NCI-H1694 treated with DMSO at 0.1 percent for 48 hours (cell line): ENCODE results near the gene FOXJ3.
"Not testable (repeated sequence)": the region's sequence is repeated elsewhere in the genome, so short reads cannot be mapped to it uniquely, and the experiment has no call there.

Experiments
- DNase-seq: peaks from one replicate; lab custom pipeline; 2025; lab: John Stamatoyannopoulos, UW

The FOXJ3 gene

DNA sequence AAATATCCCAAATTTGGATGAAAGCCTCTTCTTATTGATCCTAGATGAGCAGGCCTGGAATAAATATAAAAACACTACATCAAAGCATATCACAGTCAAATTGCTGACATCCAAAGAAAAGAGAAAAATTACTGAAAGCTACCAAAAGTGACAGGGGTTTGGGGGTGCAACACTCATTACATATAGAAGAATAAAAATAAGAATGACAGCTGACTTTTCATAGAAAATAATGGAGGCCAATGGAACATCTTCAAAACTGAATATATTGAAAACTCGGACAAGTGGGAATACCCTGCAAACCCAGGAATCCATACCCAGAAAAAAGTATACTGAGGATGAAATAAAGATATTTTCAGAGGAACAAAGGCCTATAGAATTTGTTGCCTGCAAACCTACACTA, 84.0 kb downstream of the FOXJ3 start:
- no peak for DNase-seq

DNA sequence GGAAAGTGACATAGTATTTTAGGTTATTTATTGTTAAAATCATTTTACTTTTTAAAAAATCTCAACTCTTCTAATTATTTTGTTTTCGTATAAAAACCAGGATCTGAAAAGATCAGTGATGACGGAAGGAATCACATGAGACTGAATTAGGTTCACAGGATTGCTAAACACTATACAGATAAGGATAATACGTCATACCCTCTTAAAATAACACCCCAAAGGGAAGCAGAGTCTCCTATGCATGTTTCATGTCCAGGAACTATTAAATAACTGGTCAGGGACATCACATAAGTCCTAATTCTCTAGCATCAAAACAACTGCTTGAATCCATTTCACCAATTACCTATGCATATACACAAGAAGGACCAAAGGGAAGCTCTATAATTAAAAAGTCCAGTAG, 84.9 kb downstream of the FOXJ3 start:
- DNase-seq, result no peak

DNA sequence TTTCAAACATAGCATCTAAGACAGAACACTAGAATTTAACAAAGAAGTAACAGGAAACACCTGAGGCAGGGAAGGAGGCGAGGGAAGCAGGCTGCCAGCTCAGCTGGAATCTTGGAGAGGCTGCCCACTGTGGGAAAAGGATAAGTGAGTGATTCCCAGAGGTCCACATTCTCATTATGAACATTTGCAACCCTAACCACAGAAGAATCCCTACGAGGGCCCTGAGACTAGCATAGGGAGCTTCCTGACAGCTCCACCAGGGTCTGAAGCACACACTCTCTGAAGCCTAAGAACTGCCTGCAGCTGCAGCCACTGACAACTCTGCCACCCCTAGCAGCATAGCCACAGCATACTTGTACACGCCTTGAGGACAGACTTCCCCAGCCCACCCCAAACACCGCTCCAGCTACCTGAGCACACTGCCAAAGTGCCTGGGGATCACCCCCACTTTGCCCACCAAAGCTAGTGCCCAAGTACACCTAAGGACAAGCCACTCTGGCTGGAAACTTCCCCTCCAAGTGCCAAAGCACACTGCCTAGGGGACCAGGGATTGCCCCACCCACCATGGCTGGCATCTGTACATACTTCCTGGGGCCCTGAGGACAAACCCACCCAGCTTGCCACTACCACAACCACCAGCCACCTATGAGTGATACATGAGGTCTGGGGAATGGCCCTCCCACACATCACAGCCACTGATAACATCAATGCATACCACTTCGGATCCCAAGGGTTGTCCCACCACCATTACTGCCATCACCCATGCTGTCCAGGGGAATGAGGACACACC, 93.9 kb downstream of the FOXJ3 start:
- DNase-seq, result no peak

DNA sequence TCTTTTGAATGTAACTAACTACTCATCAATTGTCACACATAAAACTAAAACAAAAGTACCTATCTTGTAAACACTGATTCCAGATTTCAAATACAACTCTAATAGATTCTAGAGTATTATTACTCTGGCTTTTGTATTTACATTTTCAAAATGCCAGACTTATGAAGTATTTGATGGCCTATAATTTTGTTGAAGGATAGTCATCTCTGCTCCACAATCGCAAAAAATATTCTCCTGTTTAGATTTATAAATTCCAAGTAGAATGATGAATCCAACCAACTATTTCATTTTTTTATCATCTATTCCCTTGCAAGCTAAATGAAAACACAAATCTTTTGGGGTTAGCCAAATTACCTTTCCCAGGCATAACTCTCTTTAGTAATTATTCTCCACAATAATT, 95.5 kb downstream of the FOXJ3 start:
- no peak for DNase-seq

DNA sequence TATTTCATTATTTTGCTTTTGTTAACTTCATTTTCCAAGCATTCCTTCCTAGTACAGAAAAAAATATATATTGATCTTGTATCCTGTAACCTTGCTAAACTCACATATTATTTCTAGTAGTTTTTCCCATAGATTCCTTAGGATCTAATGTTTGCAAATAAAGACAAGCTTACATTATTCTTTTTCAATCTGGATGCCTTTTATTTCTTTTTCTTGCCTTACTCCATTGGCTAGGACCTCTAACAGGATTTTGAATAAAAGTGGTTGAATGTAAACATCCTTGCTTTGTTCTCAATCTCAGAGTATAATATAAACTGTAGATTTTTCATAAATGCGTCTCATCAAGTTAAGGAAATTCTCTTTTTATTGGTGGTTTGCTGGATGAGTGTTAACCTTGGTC, 96.0 kb downstream of the FOXJ3 start:
- no peak for DNase-seq

DNA sequence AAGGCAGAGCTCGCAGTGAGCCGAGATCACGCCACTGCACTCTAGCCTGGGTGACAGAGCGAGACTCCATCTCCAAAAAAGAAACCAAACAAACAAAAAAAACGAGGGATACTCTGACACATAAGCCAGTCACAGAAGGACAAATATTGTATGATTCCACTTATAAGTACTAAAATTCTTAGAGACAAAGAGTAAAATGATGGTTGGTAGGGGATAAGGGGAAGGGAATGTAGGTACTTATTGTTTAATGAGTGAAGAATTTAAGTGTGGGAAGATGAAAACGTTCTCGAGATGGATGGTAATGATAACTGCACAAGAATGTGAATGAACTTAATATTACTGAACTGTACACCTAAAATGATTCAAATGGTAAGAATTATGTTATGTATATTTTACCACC, 103.8 kb downstream of the FOXJ3 start:
- DNase-seq, result no peak

DNA sequence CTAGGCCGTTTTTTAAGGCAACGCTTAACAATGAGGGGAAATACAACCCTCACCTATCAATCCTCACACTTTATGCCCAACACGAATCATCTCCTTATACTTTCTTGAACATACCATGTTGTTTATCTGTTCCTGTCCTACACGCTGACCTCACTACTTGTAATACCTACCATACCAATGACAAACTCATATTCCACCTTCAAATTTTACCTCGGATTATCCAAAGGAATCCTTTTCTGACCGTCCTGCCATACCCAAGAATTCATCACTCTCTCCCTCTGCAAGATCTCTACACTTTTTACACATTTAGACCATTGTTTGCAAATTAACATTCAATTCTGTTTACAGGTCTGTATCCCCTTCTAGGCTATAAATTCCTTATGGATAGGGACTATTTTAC, 106.1 kb downstream of the FOXJ3 start:
- no peak for DNase-seq

DNA sequence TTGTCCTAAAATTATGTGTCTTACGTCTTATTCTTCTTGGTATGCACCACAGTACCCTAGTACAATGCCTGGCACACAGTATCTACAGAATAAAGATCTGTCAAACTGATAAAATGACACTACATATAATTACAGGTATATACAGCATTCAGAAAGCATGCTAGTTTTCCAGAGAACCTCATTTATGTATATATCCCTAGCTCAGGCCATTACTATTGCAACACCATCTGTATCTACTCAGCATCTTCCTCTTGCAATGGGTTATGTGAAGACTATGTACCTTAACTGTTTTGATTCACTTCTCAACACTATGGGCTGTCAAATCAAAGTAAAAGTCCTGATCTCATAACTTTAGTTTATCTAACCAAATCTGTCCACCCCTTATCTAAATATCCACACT, 112.0 kb downstream of the FOXJ3 start:
- DNase-seq, result no peak

DNA sequence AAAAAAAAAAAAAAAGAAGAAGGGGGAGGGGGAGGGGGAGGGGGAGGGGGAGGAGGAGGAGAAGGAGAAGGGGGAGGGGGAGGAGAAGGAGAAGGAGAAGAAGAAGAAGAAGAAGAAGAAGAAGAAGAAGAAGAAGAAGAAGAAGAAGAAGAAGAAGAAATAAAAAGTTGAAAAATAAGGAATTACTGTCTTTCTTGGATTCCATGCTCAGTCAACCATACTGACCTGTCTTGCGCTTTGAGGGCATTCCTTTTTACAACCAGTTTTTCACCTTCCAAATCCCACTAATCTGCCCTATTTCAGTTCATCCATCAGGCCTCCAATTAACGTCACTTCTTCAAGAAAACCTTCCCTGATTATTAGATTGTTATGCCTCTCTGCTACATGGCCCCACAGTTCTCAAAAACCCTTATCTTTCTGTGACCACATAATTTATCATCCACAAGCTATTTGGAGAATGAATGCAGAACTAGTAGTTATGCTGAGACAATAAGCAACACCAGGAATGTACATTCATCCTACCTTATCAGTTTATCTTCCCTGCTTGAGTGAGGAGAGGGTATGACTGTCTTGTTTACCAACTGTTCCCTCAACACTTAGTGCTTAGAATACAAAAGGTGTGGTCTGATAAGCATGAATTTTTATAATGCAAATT, 113.0 kb downstream of the FOXJ3 start:
- DNase-seq, result no peak

DNA sequence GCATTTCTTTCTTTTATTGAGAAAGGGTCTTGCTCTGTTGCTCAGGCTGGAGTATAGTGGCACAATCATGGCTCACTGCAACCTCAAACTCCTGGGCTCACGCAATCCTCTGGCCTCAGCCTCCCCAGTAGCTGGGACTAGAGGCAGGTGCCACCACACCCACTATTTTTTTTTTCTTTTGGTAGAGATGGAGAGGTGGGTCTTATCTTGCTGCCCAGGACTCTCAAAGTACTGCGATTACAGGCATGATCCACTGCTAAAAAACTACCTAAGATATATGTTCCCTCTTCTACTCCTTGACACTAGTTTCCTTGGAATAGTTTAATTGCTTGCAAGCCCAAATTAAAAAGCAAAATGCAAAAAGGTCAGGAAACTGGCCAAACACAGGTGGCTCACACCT, 113.6 kb downstream of the FOXJ3 start:
- no peak for DNase-seq

DNA sequence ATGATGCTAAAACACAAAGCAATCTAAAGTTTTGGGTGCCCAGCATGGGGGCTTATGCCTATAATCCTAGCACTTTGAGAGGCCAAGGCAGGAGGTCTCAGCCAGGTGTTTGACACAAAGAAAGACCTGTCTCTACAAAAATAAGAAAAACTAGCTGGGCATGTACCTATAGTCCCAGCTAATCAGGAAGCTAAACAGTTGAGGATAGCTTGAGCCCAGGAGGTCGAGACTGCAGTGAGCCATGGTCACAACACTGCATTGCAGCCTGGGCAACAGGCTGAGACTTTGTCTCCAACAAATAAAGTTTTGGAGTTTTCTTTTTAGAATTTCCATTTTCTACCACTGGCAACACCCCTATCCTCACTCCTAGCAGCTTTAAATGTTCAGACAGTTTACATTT, 115.4 kb downstream of the FOXJ3 start:
- no peak for DNase-seq

DNA sequence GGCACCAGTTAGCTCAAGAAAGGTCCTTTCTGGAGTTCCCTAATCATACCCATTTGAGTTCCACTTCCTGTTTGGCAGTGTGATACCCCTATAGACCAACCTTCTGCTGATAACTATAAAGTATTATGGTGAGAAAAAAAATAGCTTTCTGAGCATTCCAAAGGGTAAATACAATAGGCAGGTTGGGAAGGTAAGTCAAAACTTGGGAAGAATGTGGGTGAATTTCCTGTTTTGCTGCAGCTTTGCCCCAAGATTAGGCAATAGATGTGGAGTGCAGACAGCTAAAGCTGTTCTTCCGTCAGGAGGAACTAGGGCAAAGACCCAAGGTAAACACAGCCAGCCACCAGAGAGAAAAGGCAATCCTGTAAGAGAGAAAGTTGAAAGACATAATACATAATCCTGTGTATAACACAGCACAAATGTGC, 120.6 kb downstream of the FOXJ3 start:
- no peak for DNase-seq

DNA sequence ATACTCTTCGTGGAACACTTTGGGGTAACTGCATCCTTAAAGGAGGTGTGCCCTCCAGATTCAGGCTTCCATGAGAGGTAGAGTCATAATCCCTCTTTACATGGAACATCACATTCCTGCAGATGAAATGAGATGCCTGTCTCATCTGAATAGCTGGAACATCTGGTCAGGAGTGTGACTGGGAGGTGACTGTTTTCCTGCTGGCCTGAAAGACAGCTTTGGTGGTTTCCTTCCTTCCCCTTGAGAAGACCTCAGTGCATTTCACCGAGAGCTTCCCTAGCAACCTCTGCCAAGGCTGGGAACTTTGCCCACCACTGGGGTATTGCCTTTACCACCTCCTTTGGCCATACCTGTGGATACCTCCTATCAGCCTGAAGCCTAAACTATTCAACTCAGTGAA, 123.8 kb downstream of the FOXJ3 start:
- no peak for DNase-seq

DNA sequence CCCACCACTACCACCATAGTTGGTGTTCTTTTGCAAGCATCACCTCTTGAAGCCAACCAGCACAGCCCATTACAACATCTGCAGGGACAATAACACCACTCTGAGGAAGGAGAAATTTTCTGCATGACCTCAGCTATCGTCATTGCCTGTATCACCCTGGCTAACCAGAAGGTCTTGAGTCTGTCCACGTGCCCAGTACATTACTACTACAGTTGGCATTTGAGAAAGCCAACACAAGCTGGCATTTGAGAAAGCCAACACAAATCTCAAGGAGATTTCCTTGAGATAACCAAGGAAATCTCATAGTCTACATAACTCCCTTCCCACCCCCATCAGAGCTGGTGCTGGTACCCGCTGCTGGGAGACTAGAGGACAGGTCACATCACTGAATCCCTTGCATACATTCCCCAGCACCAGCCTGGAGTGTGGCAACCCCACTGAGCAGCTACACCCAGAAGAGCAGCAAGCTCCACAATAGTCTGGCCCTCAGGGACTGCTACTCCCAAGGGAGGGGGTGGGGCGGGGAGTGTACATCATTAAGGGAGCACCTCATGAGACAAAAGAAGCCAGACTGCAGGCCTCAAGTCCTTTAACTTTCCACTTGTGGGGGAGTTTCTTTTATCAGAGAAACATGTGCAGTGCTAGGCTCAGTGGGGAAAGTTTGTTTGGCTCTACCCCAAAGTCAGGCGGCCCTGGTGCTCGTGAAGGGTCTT, 124.5 kb downstream of the FOXJ3 start:
- no peak for DNase-seq

DNA sequence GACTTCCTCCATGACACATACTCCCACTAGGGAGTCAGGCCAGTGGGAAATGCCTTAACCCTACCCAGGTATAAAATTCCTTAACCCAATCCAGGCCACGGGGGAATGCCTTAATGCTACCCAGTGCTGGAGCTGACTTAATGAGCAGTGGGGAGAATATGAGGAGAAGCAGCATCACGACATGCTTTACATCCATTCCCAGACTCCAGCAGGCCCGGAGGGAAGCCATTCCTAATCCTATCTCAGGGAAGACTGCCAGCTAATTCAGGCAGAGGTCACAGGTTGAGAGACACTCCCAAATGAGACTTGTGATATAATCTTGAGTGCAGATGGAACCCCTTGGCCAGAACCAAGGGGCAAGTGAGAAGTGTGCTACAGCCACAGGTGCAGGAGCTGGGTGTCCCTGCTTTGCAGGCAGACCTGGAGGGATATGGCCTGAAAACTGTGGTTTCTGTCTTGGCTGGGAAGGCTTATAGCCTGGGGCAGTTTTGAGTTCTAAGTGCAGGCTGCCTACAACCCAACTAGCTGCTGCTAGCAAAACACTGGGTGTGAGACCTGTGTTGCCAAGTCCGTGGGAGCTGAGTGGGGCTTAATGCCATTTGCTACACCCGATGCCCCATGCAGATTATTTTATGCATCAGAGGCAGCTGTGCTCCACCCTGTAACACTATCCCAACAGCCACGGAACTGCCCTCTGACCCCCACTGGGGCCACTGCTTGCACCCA, 125.3 kb downstream of the FOXJ3 start:
- DNase-seq, result no peak

DNA sequence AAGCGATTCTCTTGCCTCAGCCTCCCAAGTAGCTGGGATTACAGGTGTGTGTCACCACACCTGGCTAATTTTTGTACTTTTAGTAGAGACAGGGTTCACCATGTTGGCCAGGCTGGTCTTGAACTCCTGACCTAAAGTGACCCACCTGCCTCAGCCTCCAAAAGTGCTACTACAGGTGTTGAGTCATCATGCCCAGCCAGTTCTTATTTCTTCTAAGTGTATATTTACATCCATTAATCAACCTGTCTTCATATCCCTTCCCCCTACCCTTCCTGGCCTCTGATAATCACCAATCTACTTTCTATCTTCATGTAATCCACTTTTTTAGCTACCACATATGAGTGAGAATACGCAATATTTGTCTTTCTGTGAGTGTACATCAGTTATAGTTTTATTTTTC, 128.1 kb downstream of the FOXJ3 start:
- not testable (repeated sequence) for DNase-seq

DNA sequence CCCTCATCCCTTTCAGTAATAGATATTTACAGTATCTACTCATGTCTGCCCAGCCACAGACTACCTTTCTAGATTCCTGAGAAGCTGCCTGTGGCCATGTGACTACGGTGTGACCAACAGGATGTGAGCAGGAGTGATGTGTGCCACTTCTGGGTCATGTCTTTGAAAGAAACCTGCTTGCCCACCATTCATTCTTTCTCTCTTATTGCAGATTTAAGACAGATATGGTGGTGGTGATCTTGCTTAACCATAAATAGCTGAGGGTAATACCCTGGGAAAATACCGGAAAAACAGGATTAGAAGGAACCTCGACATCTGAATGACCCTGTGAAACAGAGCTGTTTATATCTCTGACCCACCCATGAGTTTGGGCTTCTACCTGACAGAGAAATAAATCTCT, 128.9 kb downstream of the FOXJ3 start:
- DNase-seq, result no peak

DNA sequence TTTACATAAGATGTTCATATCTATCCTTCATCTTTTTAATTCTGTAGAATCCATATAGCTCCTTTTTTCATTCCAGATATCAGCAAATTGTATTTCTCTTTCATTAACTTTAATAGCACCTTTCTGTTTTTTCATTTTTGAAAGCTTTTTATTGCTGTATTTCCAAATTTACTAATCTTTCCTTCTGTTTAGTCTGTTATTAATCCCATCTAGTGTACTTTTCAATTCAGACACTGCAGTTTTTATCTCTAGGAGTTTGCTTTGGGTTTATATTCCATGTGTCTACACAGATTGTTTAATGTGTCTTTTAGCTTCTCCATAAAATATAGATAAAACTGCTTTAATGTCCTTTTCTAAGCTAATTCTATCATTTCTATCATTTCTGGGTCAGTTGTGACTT, 133.0 kb downstream of the FOXJ3 start:
- no peak for DNase-seq

DNA sequence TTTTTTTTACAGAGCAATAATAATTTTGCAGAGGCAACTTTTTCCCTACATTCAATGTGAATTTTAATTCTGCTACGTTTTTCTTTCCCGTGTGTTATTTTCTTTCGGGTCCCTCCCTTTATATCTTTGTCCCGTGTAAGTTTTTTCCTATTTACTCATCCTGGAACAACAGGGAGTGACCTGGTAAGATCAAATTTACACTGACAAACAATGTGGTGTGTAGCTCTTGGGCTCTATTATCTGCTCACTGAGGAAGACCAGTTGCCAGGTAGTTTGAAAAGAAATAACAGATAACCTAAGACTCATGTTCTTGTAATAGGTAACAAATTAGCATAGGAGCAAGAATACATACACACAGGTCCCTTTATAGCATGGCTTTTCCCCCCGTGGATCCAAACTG, 136.8 kb downstream of the FOXJ3 start:
- DNase-seq, result no peak

DNA sequence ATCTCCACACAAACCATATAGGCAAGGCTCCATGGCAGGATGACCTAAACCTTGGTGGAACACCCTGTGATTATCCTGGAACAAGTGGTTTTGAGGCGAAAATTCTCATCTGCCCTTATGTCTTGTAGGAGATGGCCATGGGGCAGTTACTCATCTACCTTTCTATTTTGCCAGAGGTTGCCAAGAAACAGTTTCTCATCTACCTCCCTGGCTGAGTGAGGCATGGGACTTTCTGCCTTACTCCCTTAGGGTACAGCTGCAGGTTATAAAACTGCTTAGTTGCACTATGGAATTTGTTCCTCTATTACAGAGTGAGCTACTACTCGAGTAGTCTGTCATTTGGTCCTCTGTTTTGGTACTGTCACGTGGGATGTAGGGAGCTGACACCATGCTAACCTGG, 139.2 kb downstream of the FOXJ3 start:
- no peak for DNase-seq

DNA sequence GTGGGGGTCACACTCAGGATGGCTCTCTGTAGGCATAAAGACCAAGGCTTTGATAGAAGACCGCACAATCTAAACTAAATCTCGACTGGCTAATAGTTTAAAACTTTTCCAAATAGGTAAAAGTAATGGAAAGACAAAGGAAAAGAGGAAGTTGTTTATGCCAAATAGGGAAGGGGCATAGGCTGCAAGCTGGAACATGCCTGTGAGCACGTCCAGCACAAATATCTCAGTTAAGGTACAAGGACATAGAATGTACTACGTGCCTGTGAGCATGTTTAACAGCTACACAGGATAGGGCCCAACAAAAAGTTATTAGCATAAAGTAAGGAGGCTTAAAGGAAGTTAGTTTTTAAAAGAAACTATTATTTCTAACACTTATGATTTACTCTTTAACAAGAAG, 142.9 kb downstream of the FOXJ3 start:
- no peak for DNase-seq

DNA sequence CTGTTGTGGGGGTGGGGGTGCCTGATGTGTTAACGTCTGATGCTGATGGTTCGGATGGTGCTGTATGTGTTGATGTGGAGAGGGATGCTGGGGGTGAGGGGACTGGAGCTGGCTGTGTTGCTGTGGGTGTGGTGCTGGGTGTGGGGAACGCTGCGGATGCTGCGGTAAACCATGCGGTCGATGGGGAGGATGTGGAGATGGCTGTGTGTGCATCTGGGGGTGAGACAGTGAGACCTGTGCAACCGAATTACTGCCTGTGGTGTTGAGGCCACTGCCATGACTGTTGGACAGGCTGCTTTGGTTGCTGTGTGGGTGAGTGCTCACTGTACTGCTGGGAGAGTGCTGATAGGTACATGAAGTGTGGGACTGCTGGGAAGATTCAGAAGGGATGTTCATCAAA, 143.7 kb downstream of the FOXJ3 start:
- DNase-seq, result no peak
